GM12878 (cell line): ENCODE results near the gene C1orf35. TPM values are rescaled to one million over a fixed set of nuclear protein-coding genes. Genes with fewer than 3 reads are reported as not detected.
A peak's percentile ranks its signal among the peaks of the same experiment; 100 is the strongest.

Experiments
- ASH2L ChIP-seq: fragments of 300-600, 200-600 bp; sonication (generic); IDR thresholded peaks from 2 replicates; pipeline ENCODE4 v1.6.1; 2017; ENCODE audit warnings: low read depth, mild to moderate bottlenecking, borderline replicate concordance
- GABPA ChIP-seq: IDR thresholded peaks from 2 replicates; pipeline ENCODE4 v1.6.1; 2014; ENCODE audit warnings: antibody characterized with exemption, low read depth, mild to moderate bottlenecking, inconsistent platforms
- HDGF ChIP-seq: fragments of 450-650 bp; IDR thresholded peaks from 2 replicates; pipeline ENCODE4 v1.6.1; 2016; ENCODE audit warnings: antibody characterized with exemption
- MAX ChIP-seq: IDR thresholded peaks from 2 replicates; pipeline ENCODE4 v1.6.1; 2012; ENCODE audit warnings: low read depth, low read length, improper control_type of control experiment
- MEF2B ChIP-seq: fragments of 450-650 bp; IDR thresholded peaks from 2 replicates; pipeline ENCODE4 v1.6.1; 2018; ENCODE audit warnings: mild to moderate bottlenecking, moderate library complexity; ENCODE audit not compliant: partially characterized antibody, poor library complexity, severe bottlenecking
- MYB ChIP-seq: fragments of 150-350 bp; IDR thresholded peaks from 2 replicates; pipeline ENCODE4 v1.6.1; 2014; ENCODE audit warnings: mild to moderate bottlenecking, low read depth, low read length, borderline replicate concordance
- POLR2A ChIP-seq: IDR thresholded peaks from 2 replicates; pipeline ENCODE4 v1.6.1; 2011; ENCODE audit warnings: low read depth, mild to moderate bottlenecking, low read length
- RB1 ChIP-seq: fragments of 450-650 bp; formaldehyde crosslinking; IDR thresholded peaks from 2 replicates; pipeline ENCODE4 v1.6.1; 2017; ENCODE audit warnings: mild to moderate bottlenecking, borderline replicate concordance
- RBBP5 ChIP-seq: fragments of 200-600 bp; sonication (generic); conservative IDR thresholded peaks from 2 replicates; pipeline ENCODE4 v1.6.1; 2016
- SKIL ChIP-seq: fragments of 450-650 bp; IDR thresholded peaks from 2 replicates; pipeline ENCODE4 v1.6.1; 2017; ENCODE audit warnings: mild to moderate bottlenecking, low read depth, inconsistent platforms; ENCODE audit not compliant: poor library complexity, severe bottlenecking
- SMC3 ChIP-seq: IDR thresholded peaks from 2 replicates; pipeline ENCODE4 v1.6.1; 2011; ENCODE audit warnings: low read length, improper control_type of control experiment, borderline replicate concordance
- STAT1 ChIP-seq: fragments of 450-650 bp; conservative IDR thresholded peaks from 2 replicates; pipeline ENCODE4 v1.6.1; 2014; ENCODE audit warnings: antibody characterized with exemption, mild to moderate bottlenecking
- SUPT20H ChIP-seq: IDR thresholded peaks from 2 replicates; pipeline ENCODE4 v1.6.1; 2011; ENCODE audit warnings: low read depth, mild to moderate bottlenecking, low read length, moderate library complexity, borderline replicate concordance; ENCODE audit not compliant: control insufficient read depth
- TCF3 ChIP-seq: IDR thresholded peaks from 2 replicates; pipeline ENCODE4 v1.6.1; 2012; ENCODE audit warnings: low read depth, mild to moderate bottlenecking, low read length, borderline replicate concordance; ENCODE audit not compliant: insufficient read depth
- TCF7 ChIP-seq: IDR thresholded peaks from 2 replicates; pipeline ENCODE4 v1.6.1; 2014; ENCODE audit warnings: antibody characterized with exemption, borderline replicate concordance
- ZSCAN29 ChIP-seq: fragments of 450-650 bp; IDR thresholded peaks from 2 replicates; pipeline ENCODE4 v1.6.1; 2017; ENCODE audit warnings: mild to moderate bottlenecking, moderate library complexity
- ZZZ3 ChIP-seq: IDR thresholded peaks from 2 replicates; pipeline ENCODE4 v1.6.1; 2011; ENCODE audit warnings: low read depth; ENCODE audit not compliant: control insufficient read depth, insufficient read length
- polyA plus RNA-seq, 11 experiments: library from polyadenylated mRNA; depleted of rRNA in 4 of 11; unstranded in 6 of 11; stranded (reverse) in 5 of 11; fragments of >200 nt; fragmentation: Nextera tagmentation in 4 of 11; fragmentation: Illumina TruSeq in 1 of 11; extraction: Ambion mirVana in 4 of 11; extraction: Trizol in 1 of 11; gene quantifications; 1 replicate in 1 of 11; 2 replicates in 10 of 11; pipeline versions ENCODE4 v1.2.1 to v1.2.3, GENCODE V29; 2011 to 2016; ENCODE audit warnings: inconsistent platforms in 2 of 11, missing spikeins in 2 of 11, low read depth in 1 of 11
- total RNA-seq, 4 experiments: library from RNA; depleted of rRNA in 3 of 4; stranded (reverse); fragments of >200 nt in 3 of 4; fragmentation: Illumina TruSeq in 1 of 4; extraction: Trizol in 1 of 4; gene quantifications; 2 replicates each; pipeline versions ENCODE4 v1.2.1 to v1.2.3, GENCODE V29; 2013 to 2021
- TF ChIP-seq, protein P1 (sequence below): fragments of 450-650 bp; IDR thresholded peaks from 2 replicates; pipeline ENCODE4 v1.6.1; 2017; ENCODE audit warnings: mild to moderate bottlenecking
- TF ChIP-seq, protein P2 (sequence below): IDR thresholded peaks from 2 replicates; pipeline ENCODE4 v1.6.1; 2011; ENCODE audit warnings: borderline replicate concordance, low read depth, mild to moderate bottlenecking, moderate library complexity, mixed read lengths, low read length; ENCODE audit not compliant: insufficient read depth; ENCODE audit errors: extremely low read length
- TF ChIP-seq, protein P3 (sequence below): IDR thresholded peaks from 2 replicates; pipeline ENCODE4 v1.6.1; 2011; ENCODE audit warnings: low read depth, mild to moderate bottlenecking, low read length, moderate library complexity, borderline replicate concordance; ENCODE audit errors: extremely low read depth

Gene C1orf35
- total and polyA plus RNA-seq, 10 of the 15 experiments (the other 5 are each of a cell fraction or from before 2014, with no cell fraction given): 2.5 to 27.0 (median 10.6) TPM

DNA sequence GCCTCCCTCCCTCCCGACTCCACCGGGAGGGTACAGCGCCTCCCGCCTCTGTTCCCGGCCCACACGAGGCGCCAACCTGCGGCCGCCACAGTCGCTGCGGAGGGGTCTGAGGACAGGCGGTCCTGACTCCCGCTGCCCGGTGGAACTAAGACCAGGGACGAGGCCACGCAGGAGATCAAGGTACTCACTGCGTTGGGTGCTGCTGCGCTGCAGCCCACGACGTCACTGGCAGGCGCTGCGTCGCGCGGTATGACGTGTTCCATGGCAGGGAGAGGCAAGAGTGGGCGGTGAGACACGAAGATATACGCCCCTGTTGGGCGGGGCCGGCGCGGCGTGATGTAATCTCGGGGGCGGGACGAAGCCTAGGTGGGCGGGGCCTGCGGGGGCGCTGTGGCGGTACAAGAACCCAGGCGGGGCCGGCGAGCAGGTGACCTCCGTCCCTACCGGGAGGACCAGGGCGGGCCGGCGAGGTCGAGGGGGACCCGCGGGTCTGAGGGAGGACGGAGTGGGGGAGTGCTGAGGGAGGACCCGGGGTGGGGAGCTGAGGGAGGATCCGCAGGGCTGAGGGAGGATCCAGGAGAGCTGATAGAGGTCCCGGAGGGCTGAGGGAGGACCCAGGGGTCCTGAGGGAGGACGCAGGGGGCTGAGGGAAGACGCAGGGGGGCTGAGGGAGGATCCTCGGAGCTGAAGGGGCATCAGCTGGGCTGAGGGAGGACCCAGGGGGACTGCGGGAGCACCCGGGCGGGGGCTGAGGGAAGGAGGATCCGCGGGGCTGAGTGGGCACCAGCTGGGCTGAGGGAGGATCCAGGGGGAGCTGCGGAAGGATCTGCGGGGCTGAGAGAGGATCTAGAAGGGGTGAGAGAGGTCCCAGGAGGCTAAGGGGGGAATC lies 6.2 kb upstream of the C1orf35 start, which contains the start of gene MRPL55 (continued):
- TF ChIP-seq, protein P1, sequence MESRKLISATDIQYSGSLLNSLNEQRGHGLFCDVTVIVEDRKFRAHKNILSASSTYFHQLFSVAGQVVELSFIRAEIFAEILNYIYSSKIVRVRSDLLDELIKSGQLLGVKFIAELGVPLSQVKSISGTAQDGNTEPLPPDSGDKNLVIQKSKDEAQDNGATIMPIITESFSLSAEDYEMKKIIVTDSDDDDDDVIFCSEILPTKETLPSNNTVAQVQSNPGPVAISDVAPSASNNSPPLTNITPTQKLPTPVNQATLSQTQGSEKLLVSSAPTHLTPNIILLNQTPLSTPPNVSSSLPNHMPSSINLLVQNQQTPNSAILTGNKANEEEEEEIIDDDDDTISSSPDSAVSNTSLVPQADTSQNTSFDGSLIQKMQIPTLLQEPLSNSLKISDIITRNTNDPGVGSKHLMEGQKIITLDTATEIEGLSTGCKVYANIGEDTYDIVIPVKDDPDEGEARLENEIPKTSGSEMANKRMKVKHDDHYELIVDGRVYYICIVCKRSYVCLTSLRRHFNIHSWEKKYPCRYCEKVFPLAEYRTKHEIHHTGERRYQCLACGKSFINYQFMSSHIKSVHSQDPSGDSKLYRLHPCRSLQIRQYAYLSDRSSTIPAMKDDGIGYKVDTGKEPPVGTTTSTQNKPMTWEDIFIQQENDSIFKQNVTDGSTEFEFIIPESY: no peak
- TF ChIP-seq SUPT20H (no peak), ZSCAN29 (no peak), RBBP5 (no peak), SKIL (no peak), RB1 (peak; percentile 61; the same call in 1 of the 2 replicates), POLR2A (peak; percentile 98), MEF2B (no peak), TCF3 (0 out of 2 replicates have a peak, but pooled peaks have one; percentile 13), HDGF (peak; percentile 77; the same call in 1 of the 2 replicates), GABPA (no peak), STAT1 (0 out of 2 replicates have a peak, but pooled peaks have one; percentile 72), MAX (peak; percentile 27; the same call in 1 of the 2 replicates), MYB (no peak), SMC3 (no peak), TCF7 (no peak), ASH2L (no peak), ZZZ3 (no peak)
- TF ChIP-seq, protein P2, sequence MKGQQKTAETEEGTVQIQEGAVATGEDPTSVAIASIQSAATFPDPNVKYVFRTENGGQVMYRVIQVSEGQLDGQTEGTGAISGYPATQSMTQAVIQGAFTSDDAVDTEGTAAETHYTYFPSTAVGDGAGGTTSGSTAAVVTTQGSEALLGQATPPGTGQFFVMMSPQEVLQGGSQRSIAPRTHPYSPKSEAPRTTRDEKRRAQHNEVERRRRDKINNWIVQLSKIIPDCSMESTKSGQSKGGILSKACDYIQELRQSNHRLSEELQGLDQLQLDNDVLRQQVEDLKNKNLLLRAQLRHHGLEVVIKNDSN: no peak
- TF ChIP-seq, protein P3, sequence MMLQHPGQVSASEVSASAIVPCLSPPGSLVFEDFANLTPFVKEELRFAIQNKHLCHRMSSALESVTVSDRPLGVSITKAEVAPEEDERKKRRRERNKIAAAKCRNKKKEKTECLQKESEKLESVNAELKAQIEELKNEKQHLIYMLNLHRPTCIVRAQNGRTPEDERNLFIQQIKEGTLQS: peak; percentile 92
